Measurements from ENCODE around the gene TSPAN6. TPM values are rescaled to one million over a fixed set of nuclear protein-coding genes. Genes with fewer than 3 reads are reported as not detected.
A peak's percentile ranks its signal among the peaks of the same experiment; 100 is the strongest.

Gene TSPAN6
- 10 to 100 TPM in 2 of 4 donors, 1 to 10 TPM in 2; 7.5 to 16.3 (median 9.4) TPM for total RNA-seq
- 10 to 100 TPM; 31.2 to 57.1 (median 34.2) TPM for polyA plus RNA-seq

GRCh38 chrX:100636321-100636991 lies at the start of gene TSPAN6:
Gene TSPAN6 (minus strand): TSS chrX:100636806. CDS start chrX:100636694, 112 bp downstream.
- intact Hi-C loops (cut with DNase I) = loop anchor here (10.0 kb wide), 1 partner anchor 122 kb away; no protein-coding TSS in a partner anchor
- 2 to 5% methylated on average over 51 of the region's 51 CpGs for WGBS, 2 donors
- peak within 1 kb of the TSS; percentile 56 to 69 (median 58) for H3K27ac ChIP-seq
- H3K27me3 ChIP-seq = no peaks in the 10 kb centered on the region
- no peaks in the 10 kb centered on the region for H3K9me3 ChIP-seq
- H3K4me3 ChIP-seq = peak within 1 kb of the TSS; percentile 34 to 58 (median 50)
- peaks cover 0 to 6% (median 0%) of the 10 kb centered on the region in 4 donors for H3K4me1 ChIP-seq
- H3K36me3 ChIP-seq = no peaks in the 10 kb centered on the region
- no peak for TF ChIP-seq POLR2A (IDR thresholded peaks at IDR 0.05)
- TF ChIP-seq POLR2AphosphoS5 (IDR thresholded peaks at IDR 0.05) = peak in 1 of 4 donors; percentile 46
- TF ChIP-seq EP300 (IDR thresholded peaks at IDR 0.05) = no peak
- TF ChIP-seq CTCF (IDR thresholded peaks at IDR 0.05) = peak in 2 of 4 experiments; percentile 8 to 44
- peak; percentile 84 for DNase-seq

- Histone ChIP-seq H3K4me3 (no peak overlapping the region), H3K9me3 (no peaks in the 10 kb centered on the region), H3K27ac (peak overlapping the region in 3 of 4 donors; percentile 17 to 39 (median 31)), H3K27me3 (no peaks in the 10 kb centered on the region), H3K4me1 (peaks cover 0 to 13% (median 8%) of the 10 kb centered on the region in 4 donors), H3K36me3 (peaks cover 0 to 27% (median 0%) of the 10 kb centered on the region in 4 donors)
- intact Hi-C loops (cut with DNase I) = loop anchor here (1.0 to 10.0 kb wide), 2 partner anchors 82 to 171 kb away; no protein-coding TSS in a partner anchor
- no peak for DNase-seq
- TF ChIP-seq CTCF (IDR thresholded peaks at IDR 0.05) (no peak), POLR2A (IDR thresholded peaks at IDR 0.05) (no peak), POLR2AphosphoS5 (IDR thresholded peaks at IDR 0.05) (no peak)
- WGBS, 2 donors = 22 to 38% methylated on average over 1 of the region's 1 CpG
These were observed 49.3 kb upstream of the TSPAN6 start for GRCh38 chrX:100685997-100686305.

DNA sequence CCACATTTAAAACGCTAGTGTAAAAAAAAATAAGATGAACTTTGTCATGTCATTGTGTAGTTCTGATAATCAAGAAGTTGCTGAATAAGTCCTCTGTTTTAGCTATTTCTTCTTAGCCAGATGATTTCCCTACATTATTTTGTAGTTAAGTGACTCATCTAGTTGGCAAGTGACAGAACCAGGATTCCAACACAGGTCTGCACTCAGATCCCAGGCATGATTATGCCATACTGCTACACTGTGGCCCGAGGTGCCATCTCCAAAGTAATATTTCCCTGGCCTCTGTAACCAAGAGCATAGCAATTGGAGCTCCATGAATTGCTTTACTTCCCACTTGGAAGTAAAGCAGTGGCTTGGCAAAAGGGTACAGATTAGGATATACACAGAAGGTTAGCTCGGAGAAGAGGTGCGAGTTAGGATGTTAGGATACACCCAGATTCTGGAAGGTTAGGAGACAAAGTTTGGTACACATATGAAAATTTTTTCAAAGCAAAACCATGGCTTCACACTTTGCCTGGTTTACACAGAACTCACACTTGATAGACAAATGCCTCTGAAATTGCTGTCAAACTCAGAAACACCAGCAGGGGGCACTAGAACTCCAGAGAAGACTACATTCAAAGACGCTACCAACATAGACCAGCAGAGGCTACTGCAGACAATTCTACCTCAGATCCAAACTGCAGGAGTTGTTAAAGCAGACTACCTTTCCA lies 48.8 kb upstream of the TSPAN6 start:
- Histone ChIP-seq H3K27me3 (no peaks in the 10 kb centered on the region), H3K4me1 (peaks cover 0 to 17% (median 10%) of the 10 kb centered on the region in 4 donors), H3K9me3 (no peaks in the 10 kb centered on the region), H3K36me3 (peaks cover 0 to 24% (median 0%) of the 10 kb centered on the region in 4 donors), H3K27ac (peak overlapping the region; percentile 37 to 56 (median 40)), H3K4me3 (no peak overlapping the region)
- intact Hi-C loops (cut with DNase I) = loop anchor here (1.0 to 10.0 kb wide), 2 partner anchors 83 to 171 kb away; no protein-coding TSS in a partner anchor
- WGBS, 2 donors = 31 to 51% methylated on average over 5 of the region's 5 CpGs
- TF ChIP-seq CTCF (IDR thresholded peaks at IDR 0.05) (peak; percentile 74 to 97 (median 91)), EP300 (IDR thresholded peaks at IDR 0.05) (no peak), POLR2AphosphoS5 (IDR thresholded peaks at IDR 0.05) (peak in 1 of 4 donors; percentile 11)
- DNase-seq = peak; percentile 86

DNA sequence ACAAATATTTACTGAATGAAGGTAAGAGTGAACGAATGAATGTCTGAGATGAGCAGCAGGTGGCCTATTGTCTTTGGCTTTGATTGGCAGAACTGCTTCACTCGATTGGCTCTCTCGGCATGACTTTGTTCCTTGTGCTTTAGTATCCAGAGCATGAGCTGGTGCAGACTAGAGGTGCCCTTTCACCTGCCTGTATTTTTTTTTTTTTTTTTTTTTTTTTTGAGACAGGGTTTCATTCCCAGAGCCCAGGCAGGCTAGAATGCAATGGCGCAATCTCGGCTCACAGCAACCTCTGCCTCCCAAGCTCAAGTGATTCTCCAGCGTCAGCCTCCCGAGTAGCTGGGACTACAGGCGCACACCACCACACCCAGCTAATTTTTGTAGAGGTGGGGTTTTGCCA lies 46.3 kb upstream of the TSPAN6 start:
- Histone ChIP-seq H3K9me3 (no peaks in the 10 kb centered on the region), H3K27me3 (no peaks in the 10 kb centered on the region), H3K4me1 (peaks cover 0 to 20% (median 10%) of the 10 kb centered on the region in 4 donors), H3K27ac (no peak overlapping the region), H3K4me3 (no peak overlapping the region), H3K36me3 (peaks cover 0 to 13% (median 0%) of the 10 kb centered on the region in 4 donors)
- no peak for DNase-seq
- 92 to 93% methylated on average over 8 of the region's 8 CpGs for WGBS, 2 donors
- TF ChIP-seq POLR2AphosphoS5 (IDR thresholded peaks at IDR 0.05) = no peak
- TF ChIP-seq EP300 (IDR thresholded peaks at IDR 0.05) = no peak
- TF ChIP-seq CTCF (IDR thresholded peaks at IDR 0.05) = no peak
- no peak for TF ChIP-seq POLR2A (IDR thresholded peaks at IDR 0.05)
- intact Hi-C loops (cut with DNase I) = loop anchor here (10.0 kb wide), 1 partner anchor 168 kb away; no protein-coding TSS in a partner anchor

Measured in sigmoid colon (tissue), 7 donors.